Endothelial cell of umbilical vein (primary cell): ENCODE data around the gene CSNK1A1. TPM values are rescaled to one million over a fixed set of nuclear protein-coding genes. Genes with fewer than 3 reads are reported as not detected.

Experiments
- BruUV-seq: library from RNA; stranded (reverse); fragments of 400-500 nt; replicated peaks from 2 replicates; lab custom pipeline; 2021; lab: Mats Ljungman, UMichigan
- CTCF ChIA-PET: fragments of 300-600, 350-600 bp; sonication (Branson Sonifier 250); formaldehyde crosslinking; loops from one replicate; lab custom pipeline; 2021; ENCODE audit warnings: antibody characterized with exemption, inconsistent platforms; lab: Charles Lee
- POLR2A ChIA-PET: fragments of 300-600, 350-600 bp; sonication (Branson Sonifier 250); formaldehyde crosslinking; loops from one replicate; lab custom pipeline; 2021; ENCODE audit warnings: antibody characterized with exemption, inconsistent platforms; lab: Charles Lee
- DNase-seq: peaks from one replicate; pipeline ENCODE4 v3.0.0-alpha.2; 2011; ENCODE audit warnings: low read depth, low spot score
- FAIRE-seq: peaks from 2 replicates; lab custom pipeline; 2011; peaks lifted over from hg19 to GRCh38; lab: Jason Lieb, UNC
- H2AFZ ChIP-seq: 2 replicates; pipeline ENCODE4 v1.6.0; 2012; ENCODE audit warnings: low read depth, low read length, control low read depth, inconsistent platforms
- H3K27ac ChIP-seq: 2 replicates; pipeline ENCODE4 v1.5.1; 2011; ENCODE audit warnings: low read depth, mild to moderate bottlenecking, control low read depth, low read length, moderate library complexity; ENCODE audit not compliant: insufficient read depth
- H3K27me3 ChIP-seq, 2 experiments: 2 replicates each; pipeline versions ENCODE4 v1.6.0 to v1.6.1; 2011; ENCODE audit warnings: low read length in 2 of 2, mixed read lengths in 1 of 2; ENCODE audit not compliant: control insufficient read depth in 2 of 2, insufficient read depth in 2 of 2
- H3K36me3 ChIP-seq, 2 experiments: 2 replicates in 1 of 2; 3 replicates in 1 of 2; pipeline ENCODE4 v1.5.1; 2011; ENCODE audit warnings: low read length in 2 of 2, mild to moderate bottlenecking in 1 of 2, moderate library complexity in 1 of 2; ENCODE audit not compliant: control insufficient read depth in 2 of 2, insufficient read depth in 2 of 2; ENCODE audit errors: extremely low read depth in 1 of 2
- H3K4me1 ChIP-seq: 3 replicates; pipeline ENCODE4 v1.5.1; 2011; ENCODE audit warnings: mild to moderate bottlenecking, low read length; ENCODE audit not compliant: control insufficient read depth, insufficient read depth; ENCODE audit errors: extremely low read depth
- H3K4me2 ChIP-seq: 2 replicates; pipeline ENCODE4 v1.6.1; 2011; ENCODE audit warnings: low read length, control low read depth, mixed read lengths; ENCODE audit not compliant: insufficient read depth
- H3K4me3 ChIP-seq, 3 experiments: fragments of 200-600 bp in 1 of 3; sonication (generic), shearing (Covaris generic) in 1 of 3; replicated peaks in 1 of 3; 2 replicates each; pipeline ENCODE4 v1.5.1; 2011 to 2016; ENCODE audit warnings: control low read depth in 3 of 3, low read length in 3 of 3, mild to moderate bottlenecking in 2 of 3, inconsistent platforms in 1 of 3, low read depth in 1 of 3, moderate library complexity in 1 of 3; ENCODE audit not compliant: insufficient read depth in 1 of 3
- H3K79me2 ChIP-seq: 2 replicates; pipeline ENCODE4 v1.6.0; 2012; ENCODE audit warnings: low read length, inconsistent platforms; ENCODE audit not compliant: control insufficient read depth, insufficient read depth
- H3K9ac ChIP-seq: replicated peaks from 2 replicates; pipeline ENCODE3; 2011; ENCODE audit warnings: low read length, control low read depth; ENCODE audit not compliant: insufficient read depth; ENCODE audit errors: extremely low read depth
- H3K9me1 ChIP-seq: replicated peaks from 3 replicates; pipeline ENCODE4 v1.6.0; 2011; ENCODE audit warnings: mild to moderate bottlenecking, low read length; ENCODE audit not compliant: control insufficient read depth, insufficient read depth; ENCODE audit errors: extremely low read depth
- H3K9me3 ChIP-seq: replicated peaks from 2 replicates; pipeline ENCODE4 v1.5.1; 2012; ENCODE audit warnings: low read length, inconsistent platforms; ENCODE audit not compliant: control insufficient read depth, insufficient read depth
- H4K20me1 ChIP-seq: replicated peaks from 2 replicates; pipeline ENCODE3; 2011; ENCODE audit warnings: mild to moderate bottlenecking, low read length; ENCODE audit not compliant: control insufficient read depth, insufficient read depth; ENCODE audit errors: extremely low read depth
- EZH2 ChIP-seq: IDR thresholded peaks from 2 replicates; pipeline ENCODE4 v1.6.1; 2012; ENCODE audit warnings: borderline replicate concordance, low read depth, mild to moderate bottlenecking, moderate library complexity, low read length, inconsistent platforms; ENCODE audit not compliant: severe bottlenecking
- FOS ChIP-seq: IDR thresholded peaks from 2 replicates; pipeline ENCODE4 v1.6.1; 2011; ENCODE audit warnings: mild to moderate bottlenecking, low read length, moderate library complexity, borderline replicate concordance; ENCODE audit not compliant: insufficient read depth
- GATA2 ChIP-seq: IDR thresholded peaks from 2 replicates; pipeline ENCODE4 v1.7.0; 2011; ENCODE audit warnings: low read depth, mild to moderate bottlenecking, moderate library complexity, mixed read lengths, low read length; ENCODE audit not compliant: insufficient read length, insufficient read depth
- JUN ChIP-seq: IDR thresholded peaks from 2 replicates; pipeline ENCODE4 v1.6.1; 2011; ENCODE audit warnings: borderline replicate concordance, low read depth; ENCODE audit not compliant: insufficient read length, insufficient read depth
- MYC ChIP-seq: IDR thresholded peaks from one replicate; pipeline ENCODE4 v1.6.1; 2011; ENCODE audit warnings: mild to moderate bottlenecking, low read depth, low read length
- POLR2A ChIP-seq: IDR thresholded peaks from 2 replicates; pipeline ENCODE4 v1.6.1; 2012; ENCODE audit warnings: low read depth, mild to moderate bottlenecking, control low read depth, low read length
- POLR2AphosphoS5 ChIP-seq: IDR thresholded peaks from 2 replicates; pipeline ENCODE4 v1.6.1; 2012; ENCODE audit warnings: low read depth, mild to moderate bottlenecking, control low read depth, low read length, moderate library complexity; ENCODE audit not compliant: insufficient read depth
- dilution Hi-C: fragments of 300-500 bp; cut with MboI; formaldehyde crosslinking; loops from one replicate; pipeline ENCODE4 v1.15.0; 2019; ENCODE audit warnings: low sequenced_read_pairs; ENCODE audit not compliant: extremely low pct_ligation_motif_present
- intact Hi-C: fragments of 100-400 bp; cut with micrococcal nuclease; formaldehyde crosslinking; loops from one replicate; pipeline ENCODE4 v1.10.0; 2022
- polyA plus RNA-seq, 4 experiments: library from polyadenylated mRNA; depleted of rRNA in 3 of 4; stranded (reverse) in 3 of 4; unstranded in 1 of 4; fragments of >200 nt; gene quantifications; 2 replicates each; pipeline versions ENCODE4 v1.2.1 to v1.2.3, GENCODE V29; 2011 to 2012; ENCODE audit warnings: missing spikeins in 1 of 4
- total RNA-seq: library from RNA; stranded (reverse); gene quantifications from 2 replicates; pipeline ENCODE4 v1.2.3, GENCODE V29; 2021
- TF ChIP-seq, protein P1 (sequence below): IDR thresholded peaks from 2 replicates; pipeline ENCODE4 v1.6.1; 2011; ENCODE audit not compliant: insufficient read depth, insufficient read length
- TF ChIP-seq, protein P2 (sequence below), 2 donors: IDR thresholded peaks; 1 replicate in 1 of 2; 2 replicates in 1 of 2; pipeline ENCODE4 v1.5.1; 2011; ENCODE audit warnings: low read length in 2 of 2, mild to moderate bottlenecking in 2 of 2, moderate library complexity in 2 of 2, control low read depth in 1 of 2, inconsistent platforms in 1 of 2, low read depth in 1 of 2; ENCODE audit not compliant: insufficient read depth in 1 of 2; ENCODE audit errors: extremely low read depth in 1 of 2

The CSNK1A1 gene
- total and polyA plus RNA-seq, 2 donors (not counting 3 experiments of a cell fraction or from before 2014, with no cell fraction given) = 74.1 to 253 TPM

DNA sequence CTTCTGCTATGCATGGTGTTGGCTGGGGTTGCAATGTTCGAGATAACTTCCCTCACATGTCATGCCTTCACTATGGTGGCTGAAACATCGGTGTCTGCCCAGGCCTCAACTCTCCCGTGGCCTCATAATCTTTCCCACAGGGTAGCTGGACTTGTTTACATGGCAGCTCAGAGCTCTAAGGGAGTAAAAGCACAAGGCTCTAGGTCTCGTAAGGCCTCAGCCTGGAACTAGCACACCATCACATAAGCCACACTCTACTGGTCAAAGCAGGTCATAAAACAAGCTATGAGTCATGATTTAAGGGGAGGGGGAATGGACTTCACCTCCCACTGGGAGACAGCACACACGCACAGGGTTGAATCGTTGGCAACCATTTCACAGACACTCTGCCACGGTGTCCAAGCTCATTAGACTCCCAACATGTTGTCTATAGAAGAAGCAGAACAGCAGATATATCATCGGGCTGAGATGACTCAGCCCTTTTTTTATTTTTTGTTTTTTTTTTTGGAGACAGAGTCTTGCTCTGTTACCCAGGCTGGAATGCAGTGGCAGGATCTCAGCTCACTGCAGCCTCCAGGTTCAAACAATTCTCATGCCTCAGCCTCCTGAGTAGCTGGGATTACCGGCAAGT is 105.4 kb downstream of the CSNK1A1 start:
- Histone ChIP-seq H3K79me2 (no peaks in the 10 kb centered on the region), H3K9me3 (no peaks in the 10 kb centered on the region), H3K36me3 (no peaks in the 10 kb centered on the region), H3K27ac (peak overlapping the region; percentile 61), H3K4me1 (peaks cover 35% of the 10 kb centered on the region), H2AFZ (peak overlapping the region; percentile 7), H3K9ac (peak overlapping the region; percentile 1), H3K27me3 (no peaks in the 10 kb centered on the region), H3K9me1 (no peaks in the 10 kb centered on the region), H4K20me1 (no peaks in the 10 kb centered on the region), H3K4me3 (no peak overlapping the region), H3K4me2 (no peak overlapping the region)
- peak; percentile 83 for FAIRE-seq
- no TSS peak for BruUV-seq
- ChIA-PET POLR2A (interaction anchor here (0.6 to 0.7 kb wide), 2 partner anchors 99 to 302 kb away, joined by 3 to 4 read pairs; no protein-coding TSS in a partner anchor), CTCF (interaction anchor here (0.6 to 4.4 kb wide), 13 partner anchors 10 to 119 kb away, joined by 3 to 26 read pairs (median 5); no protein-coding TSS in a partner anchor)
- DNase-seq = peak; percentile 89
- dilution Hi-C loops (no loop called here), intact Hi-C loops (no loop called here)
- TF ChIP-seq, protein P1, sequence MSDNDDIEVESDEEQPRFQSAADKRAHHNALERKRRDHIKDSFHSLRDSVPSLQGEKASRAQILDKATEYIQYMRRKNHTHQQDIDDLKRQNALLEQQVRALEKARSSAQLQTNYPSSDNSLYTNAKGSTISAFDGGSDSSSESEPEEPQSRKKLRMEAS = no peak
- TF ChIP-seq GATA2 (no peak), FOS (peak; percentile 70), JUN (peak; percentile 78)

- FAIRE-seq = no peak
- Histone ChIP-seq H3K36me3 (no peaks in the 10 kb centered on the region), H3K9ac (peak overlapping the region; percentile 1), H2AFZ (peak overlapping the region; percentile 7), H4K20me1 (no peaks in the 10 kb centered on the region), H3K4me3 (no peak overlapping the region), H3K4me2 (no peak overlapping the region), H3K27ac (peak overlapping the region; percentile 61), H3K9me1 (no peaks in the 10 kb centered on the region), H3K4me1 (peaks cover 30% of the 10 kb centered on the region), H3K79me2 (no peaks in the 10 kb centered on the region), H3K9me3 (no peaks in the 10 kb centered on the region), H3K27me3 (no peaks in the 10 kb centered on the region)
- dilution Hi-C loops = no loop called here
- no peak for DNase-seq
- intact Hi-C loops = no loop called here
- POLR2A ChIA-PET = no interaction called here
- CTCF ChIA-PET = interaction anchor here (0.6 to 4.4 kb wide), 12 partner anchors 10 to 119 kb away, joined by 3 to 26 read pairs (median 4); no protein-coding TSS in a partner anchor
- TF ChIP-seq POLR2A (no peak), FOS (no peak), POLR2AphosphoS5 (no peak), GATA2 (no peak), EZH2 (no peak), MYC (no peak), JUN (no peak)
- TF ChIP-seq, protein P1 = no peak
- TF ChIP-seq, protein P2, sequence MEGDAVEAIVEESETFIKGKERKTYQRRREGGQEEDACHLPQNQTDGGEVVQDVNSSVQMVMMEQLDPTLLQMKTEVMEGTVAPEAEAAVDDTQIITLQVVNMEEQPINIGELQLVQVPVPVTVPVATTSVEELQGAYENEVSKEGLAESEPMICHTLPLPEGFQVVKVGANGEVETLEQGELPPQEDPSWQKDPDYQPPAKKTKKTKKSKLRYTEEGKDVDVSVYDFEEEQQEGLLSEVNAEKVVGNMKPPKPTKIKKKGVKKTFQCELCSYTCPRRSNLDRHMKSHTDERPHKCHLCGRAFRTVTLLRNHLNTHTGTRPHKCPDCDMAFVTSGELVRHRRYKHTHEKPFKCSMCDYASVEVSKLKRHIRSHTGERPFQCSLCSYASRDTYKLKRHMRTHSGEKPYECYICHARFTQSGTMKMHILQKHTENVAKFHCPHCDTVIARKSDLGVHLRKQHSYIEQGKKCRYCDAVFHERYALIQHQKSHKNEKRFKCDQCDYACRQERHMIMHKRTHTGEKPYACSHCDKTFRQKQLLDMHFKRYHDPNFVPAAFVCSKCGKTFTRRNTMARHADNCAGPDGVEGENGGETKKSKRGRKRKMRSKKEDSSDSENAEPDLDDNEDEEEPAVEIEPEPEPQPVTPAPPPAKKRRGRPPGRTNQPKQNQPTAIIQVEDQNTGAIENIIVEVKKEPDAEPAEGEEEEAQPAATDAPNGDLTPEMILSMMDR (IDR thresholded peaks at IDR 0.05; ENCODE audit: extremely low read depth in 1 of 2, insufficient read depth in 1 of 2, low read depth in 1 of 2, low read length in 2 of 2) = no peak
- no TSS peak for BruUV-seq
Measured at GRCh38 chr5:149445343-149445738, 105.9 kb downstream of the CSNK1A1 start.
